ENCODE data around the gene RAI14. TPM values are rescaled to one million over a fixed set of nuclear protein-coding genes. Genes with fewer than 3 reads are reported as not detected.

Gene RAI14
- total RNA-seq, 4 donors from 2014 or later: 1.1 to 3.6 (median 1.7) TPM

DNA sequence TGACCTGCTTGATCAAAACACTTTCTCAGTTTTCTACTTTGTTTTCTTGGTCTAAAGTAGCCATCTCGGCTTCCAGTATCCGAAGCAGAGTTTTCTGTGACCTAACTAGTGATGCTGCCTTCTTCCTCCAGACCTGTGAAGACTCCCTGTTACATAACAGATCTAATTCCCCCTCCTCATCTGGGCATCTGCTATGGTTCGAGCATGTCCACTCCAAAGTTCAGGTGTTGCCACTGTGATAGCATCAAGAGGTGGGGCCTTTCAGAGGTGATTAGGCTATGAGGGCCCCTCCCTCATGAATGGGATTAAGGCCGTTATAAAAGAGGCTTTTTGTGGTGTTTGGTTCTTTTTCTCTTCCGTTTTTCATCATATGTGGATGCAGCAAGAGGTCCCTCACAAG lies 203.1 kb downstream of the RAI14 start:
- DNase-seq (no peak), ATAC-seq (no peak)
- no peaks in the 10 kb centered on the region for H3K36me3 ChIP-seq
- no peaks in the 10 kb centered on the region for H3K9me3 ChIP-seq
- intact Hi-C loops (cut with DNase I; ENCODE audit: low total_unique reads): no loop called here
- no peak overlapping the region for H3K27ac ChIP-seq
- H3K27me3 ChIP-seq: no peaks in the 10 kb centered on the region
- no peak for TF ChIP-seq POLR2A (IDR thresholded peaks at IDR 0.05)
- TF ChIP-seq, protein P1, sequence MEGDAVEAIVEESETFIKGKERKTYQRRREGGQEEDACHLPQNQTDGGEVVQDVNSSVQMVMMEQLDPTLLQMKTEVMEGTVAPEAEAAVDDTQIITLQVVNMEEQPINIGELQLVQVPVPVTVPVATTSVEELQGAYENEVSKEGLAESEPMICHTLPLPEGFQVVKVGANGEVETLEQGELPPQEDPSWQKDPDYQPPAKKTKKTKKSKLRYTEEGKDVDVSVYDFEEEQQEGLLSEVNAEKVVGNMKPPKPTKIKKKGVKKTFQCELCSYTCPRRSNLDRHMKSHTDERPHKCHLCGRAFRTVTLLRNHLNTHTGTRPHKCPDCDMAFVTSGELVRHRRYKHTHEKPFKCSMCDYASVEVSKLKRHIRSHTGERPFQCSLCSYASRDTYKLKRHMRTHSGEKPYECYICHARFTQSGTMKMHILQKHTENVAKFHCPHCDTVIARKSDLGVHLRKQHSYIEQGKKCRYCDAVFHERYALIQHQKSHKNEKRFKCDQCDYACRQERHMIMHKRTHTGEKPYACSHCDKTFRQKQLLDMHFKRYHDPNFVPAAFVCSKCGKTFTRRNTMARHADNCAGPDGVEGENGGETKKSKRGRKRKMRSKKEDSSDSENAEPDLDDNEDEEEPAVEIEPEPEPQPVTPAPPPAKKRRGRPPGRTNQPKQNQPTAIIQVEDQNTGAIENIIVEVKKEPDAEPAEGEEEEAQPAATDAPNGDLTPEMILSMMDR (IDR thresholded peaks at IDR 0.05 in 4 of 5, conservative IDR thresholded peaks at IDR 0.05 in 1 of 5): no peak
- in situ Hi-C loops (cut with MboI; ENCODE audit: low sequenced_read_pairs in 4 of 4): no loop called here
- H3K4me1 ChIP-seq: no peaks in the 10 kb centered on the region
- no peak overlapping the region for H3K4me3 ChIP-seq

DNA sequence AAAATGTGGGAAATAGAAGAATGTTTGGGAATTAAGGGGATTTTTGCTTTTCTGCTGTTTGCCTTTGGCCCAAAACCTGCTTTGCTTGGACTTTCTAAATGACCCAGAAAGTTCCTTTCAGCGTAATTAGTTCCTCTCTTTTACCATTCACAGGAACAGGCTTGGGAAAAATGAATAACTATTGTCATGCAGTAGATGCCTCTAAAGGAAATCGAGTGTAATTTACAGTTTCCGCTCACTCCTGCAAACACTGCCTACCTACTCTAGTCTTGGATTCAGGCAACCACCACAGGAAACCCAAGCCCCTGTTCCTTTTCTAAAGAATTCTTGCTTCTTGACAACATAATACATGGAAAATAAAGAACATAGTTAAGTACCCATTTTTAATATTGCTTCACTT lies 207.8 kb downstream of the RAI14 start:
- in situ Hi-C loops (cut with MboI; ENCODE audit: low sequenced_read_pairs in 4 of 4) (no loop called here), intact Hi-C loops (cut with DNase I; ENCODE audit: low total_unique reads) (no loop called here)
- no peak for TF ChIP-seq POLR2A (IDR thresholded peaks at IDR 0.05)
- TF ChIP-seq, protein P1 (IDR thresholded peaks at IDR 0.05 in 4 of 5, conservative IDR thresholded peaks at IDR 0.05 in 1 of 5): no peak
- H3K9me3 ChIP-seq: no peaks in the 10 kb centered on the region
- H3K27ac ChIP-seq: no peak overlapping the region
- no peaks in the 10 kb centered on the region for H3K4me1 ChIP-seq
- no peak overlapping the region for H3K4me3 ChIP-seq
- no peaks in the 10 kb centered on the region for H3K36me3 ChIP-seq
- H3K27me3 ChIP-seq: no peaks in the 10 kb centered on the region
- ATAC-seq: no peak
- no peak for DNase-seq

DNA sequence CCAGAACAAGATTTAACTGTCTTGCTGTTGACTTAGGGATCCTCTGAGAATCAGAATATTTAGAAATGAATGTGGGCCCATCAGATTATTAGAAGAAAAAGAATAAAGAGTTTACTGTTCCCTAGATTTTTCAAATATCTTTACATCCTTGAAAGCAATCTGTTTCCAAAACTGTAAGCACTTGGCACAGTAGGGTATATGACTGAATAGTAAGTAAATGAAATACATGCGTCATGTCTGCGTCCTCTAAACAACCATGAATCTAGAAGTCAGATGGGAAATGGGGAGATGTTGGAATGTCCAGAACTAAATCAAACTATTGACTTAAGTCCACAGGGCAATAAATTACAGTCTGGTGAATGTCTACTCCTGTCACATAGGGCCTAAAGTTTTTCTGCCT lies 209.0 kb downstream of the RAI14 start:
- H3K27ac ChIP-seq: no peak overlapping the region
- no peaks in the 10 kb centered on the region for H3K4me1 ChIP-seq
- H3K9me3 ChIP-seq: no peaks in the 10 kb centered on the region
- in situ Hi-C loops (cut with MboI; ENCODE audit: low sequenced_read_pairs in 4 of 4) (no loop called here), intact Hi-C loops (cut with DNase I; ENCODE audit: low total_unique reads) (no loop called here)
- ATAC-seq (no peak), DNase-seq (no peak)
- H3K4me3 ChIP-seq: no peak overlapping the region
- TF ChIP-seq POLR2A (IDR thresholded peaks at IDR 0.05): no peak
- TF ChIP-seq, protein P1 (IDR thresholded peaks at IDR 0.05 in 4 of 5, conservative IDR thresholded peaks at IDR 0.05 in 1 of 5): no peak
- H3K27me3 ChIP-seq: no peaks in the 10 kb centered on the region
- no peaks in the 10 kb centered on the region for H3K36me3 ChIP-seq

DNA sequence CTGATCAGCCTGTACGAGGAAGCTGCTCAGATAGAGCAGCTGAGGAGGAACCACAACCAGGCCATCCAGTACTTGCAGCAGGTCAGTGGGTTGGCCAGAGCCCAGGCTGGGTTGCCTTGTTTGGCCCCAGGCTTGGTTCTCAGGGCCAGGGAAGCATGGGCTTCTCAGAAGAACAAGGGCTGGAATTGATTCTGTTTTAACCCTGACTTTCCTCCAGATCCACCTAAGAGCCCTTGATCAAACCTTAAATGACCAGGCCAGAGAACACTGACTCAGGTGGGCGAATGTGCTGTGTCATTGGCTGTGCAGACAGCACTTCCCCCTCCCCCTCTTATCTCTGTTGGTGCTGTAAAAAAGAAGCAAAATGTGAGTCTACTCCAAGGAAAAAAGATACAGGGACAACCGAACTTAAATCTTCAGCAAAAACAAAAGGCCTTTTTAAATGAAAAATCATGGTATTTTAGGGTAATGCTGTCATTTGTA lies 210.9 kb downstream of the RAI14 start:
- no peak for ATAC-seq
- no peak for DNase-seq
- H3K9me3 ChIP-seq: no peaks in the 10 kb centered on the region
- in situ Hi-C loops (cut with MboI; ENCODE audit: low sequenced_read_pairs in 4 of 4) (no loop called here), intact Hi-C loops (cut with DNase I; ENCODE audit: low total_unique reads) (no loop called here)
- no peaks in the 10 kb centered on the region for H3K27me3 ChIP-seq
- H3K27ac ChIP-seq: no peak overlapping the region
- H3K4me1 ChIP-seq: no peaks in the 10 kb centered on the region
- no peak overlapping the region for H3K4me3 ChIP-seq
- TF ChIP-seq, protein P1 (IDR thresholded peaks at IDR 0.05 in 4 of 5, conservative IDR thresholded peaks at IDR 0.05 in 1 of 5): no peak
- TF ChIP-seq POLR2A (IDR thresholded peaks at IDR 0.05): no peak
- H3K36me3 ChIP-seq: no peaks in the 10 kb centered on the region

DNA sequence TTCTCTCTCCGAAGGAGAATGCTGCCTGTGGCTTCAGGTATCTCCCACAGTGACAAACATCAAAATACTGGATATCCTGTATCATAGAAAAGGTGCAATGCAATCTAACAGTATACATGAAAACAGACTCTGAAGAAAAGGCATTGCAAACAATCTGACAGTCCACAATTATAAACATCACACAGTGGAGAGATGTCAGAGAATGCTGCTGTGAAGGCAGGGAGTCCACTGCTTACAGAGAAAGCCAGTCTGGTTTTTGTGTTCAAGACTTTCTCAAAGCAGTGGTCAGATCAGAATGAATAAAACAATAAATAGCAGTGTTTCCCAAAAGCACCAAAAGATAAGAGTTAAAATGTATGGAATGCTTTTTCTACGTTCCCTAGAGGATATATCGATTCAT lies 211.5 kb downstream of the RAI14 start:
- H3K9me3 ChIP-seq: no peaks in the 10 kb centered on the region
- ATAC-seq (no peak), DNase-seq (no peak)
- intact Hi-C loops (cut with DNase I; ENCODE audit: low total_unique reads): no loop called here
- in situ Hi-C loops (cut with MboI; ENCODE audit: low sequenced_read_pairs in 4 of 4): no loop called here
- H3K4me1 ChIP-seq: no peaks in the 10 kb centered on the region
- no peaks in the 10 kb centered on the region for H3K36me3 ChIP-seq
- TF ChIP-seq POLR2A (IDR thresholded peaks at IDR 0.05): no peak
- TF ChIP-seq, protein P1 (IDR thresholded peaks at IDR 0.05 in 4 of 5, conservative IDR thresholded peaks at IDR 0.05 in 1 of 5): no peak
- H3K27me3 ChIP-seq: no peaks in the 10 kb centered on the region
- H3K27ac ChIP-seq: no peak overlapping the region
- no peak overlapping the region for H3K4me3 ChIP-seq
